ENCODE measurements around the gene VASH2.
"Not testable (repeated sequence)": the region's sequence is repeated elsewhere in the genome, so short reads cannot be mapped to it uniquely, and the experiment has no call there.

Gene VASH2

DNA sequence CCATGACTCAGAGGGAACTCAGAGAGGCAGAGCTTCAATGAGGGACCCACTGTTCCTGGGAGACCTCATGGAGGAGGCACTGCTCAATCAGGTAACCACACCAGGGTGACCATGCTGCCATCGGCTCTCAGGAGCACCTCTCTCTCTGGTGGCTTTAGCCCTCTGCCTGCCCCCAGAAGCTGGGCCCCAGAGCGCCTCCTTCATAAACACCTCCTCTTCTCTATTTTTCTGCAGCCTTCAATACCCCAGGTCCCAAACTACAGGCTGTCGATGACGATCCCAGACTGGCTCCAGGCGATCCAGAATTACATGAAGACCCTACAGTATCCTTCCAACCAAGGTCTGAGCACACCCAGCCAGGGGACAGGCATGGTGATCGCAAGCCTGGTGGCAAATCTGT, 10.6 kb downstream of the VASH2 start:
- H3K4me1 ChIP-seq (ENCODE audit: control insufficient read depth, insufficient read depth, low read length) = peaks cover 2% of the 10 kb centered on the region
- no peak overlapping the region for H3K4me3 ChIP-seq (ENCODE audit: low read depth, low read length)
- H3K9ac ChIP-seq (ENCODE audit: low read depth, low read length) = no peak overlapping the region
- H3K36me3 ChIP-seq (ENCODE audit: control insufficient read depth, insufficient read depth, low read length) = peaks cover 84% of the 10 kb centered on the region
- no peaks in the 10 kb centered on the region for H3K27me3 ChIP-seq (ENCODE audit: control insufficient read depth, insufficient read depth, low read length)
- no peaks in the 10 kb centered on the region for H3K9me3 ChIP-seq (ENCODE audit: control insufficient read depth, insufficient read depth, low read length)

DNA sequence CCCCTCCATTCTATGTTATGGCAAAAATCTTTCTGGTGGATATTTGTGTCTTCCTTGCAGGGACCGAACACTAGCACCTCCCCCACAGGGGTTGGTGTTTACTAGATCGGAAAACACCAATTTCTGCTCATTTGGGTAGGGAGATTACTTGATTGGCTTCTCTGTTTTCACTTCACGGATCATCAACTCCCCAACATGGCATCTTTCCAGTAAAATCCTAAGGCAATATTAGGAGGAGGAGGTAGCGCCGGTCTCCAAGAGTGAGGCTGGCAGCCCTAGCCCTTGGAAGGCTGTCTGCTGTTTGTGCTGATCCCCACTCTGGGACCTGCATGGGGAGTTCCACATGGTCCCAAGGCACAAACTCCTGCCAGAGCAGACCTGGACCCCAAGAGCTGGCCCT, 12.2 kb downstream of the VASH2 start:
- H3K9me3 ChIP-seq (ENCODE audit: control insufficient read depth, insufficient read depth, low read length) = no peaks in the 10 kb centered on the region
- no peaks in the 10 kb centered on the region for H3K27me3 ChIP-seq (ENCODE audit: control insufficient read depth, insufficient read depth, low read length)
- H3K4me1 ChIP-seq (ENCODE audit: control insufficient read depth, insufficient read depth, low read length) = peaks cover 5% of the 10 kb centered on the region
- peaks cover 91% of the 10 kb centered on the region for H3K36me3 ChIP-seq (ENCODE audit: control insufficient read depth, insufficient read depth, low read length)
- H3K4me3 ChIP-seq (ENCODE audit: low read depth, low read length) = no peak overlapping the region
- H3K9ac ChIP-seq (ENCODE audit: low read depth, low read length) = no peak overlapping the region

DNA sequence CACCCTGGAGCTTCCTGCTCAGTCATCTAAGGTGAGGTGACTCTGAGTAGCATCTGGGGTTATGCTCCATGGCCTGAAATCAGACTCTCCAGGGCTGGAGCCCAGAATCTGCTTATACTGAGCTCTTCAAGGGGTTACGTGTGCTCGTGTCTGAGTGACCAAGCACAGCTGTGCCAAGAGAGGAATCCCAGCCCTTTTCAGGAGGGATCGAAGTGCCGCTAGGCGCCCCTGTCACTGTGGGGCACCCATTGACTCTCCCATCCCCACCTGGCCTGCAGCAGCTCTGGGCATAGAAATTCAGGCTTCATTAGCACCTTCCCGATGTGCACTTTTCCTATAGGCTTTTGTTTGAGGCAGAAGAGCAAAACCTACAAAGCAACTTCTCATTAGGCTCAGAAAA, 13.8 kb downstream of the VASH2 start:
- peaks cover 88% of the 10 kb centered on the region for H3K36me3 ChIP-seq (ENCODE audit: control insufficient read depth, insufficient read depth, low read length)
- H3K9me3 ChIP-seq (ENCODE audit: control insufficient read depth, insufficient read depth, low read length) = no peaks in the 10 kb centered on the region
- peaks cover 12% of the 10 kb centered on the region for H3K4me1 ChIP-seq (ENCODE audit: control insufficient read depth, insufficient read depth, low read length)
- no peaks in the 10 kb centered on the region for H3K27me3 ChIP-seq (ENCODE audit: control insufficient read depth, insufficient read depth, low read length)
- H3K4me3 ChIP-seq (ENCODE audit: low read depth, low read length) = no peak overlapping the region
- H3K9ac ChIP-seq (ENCODE audit: low read depth, low read length) = no peak overlapping the region

DNA sequence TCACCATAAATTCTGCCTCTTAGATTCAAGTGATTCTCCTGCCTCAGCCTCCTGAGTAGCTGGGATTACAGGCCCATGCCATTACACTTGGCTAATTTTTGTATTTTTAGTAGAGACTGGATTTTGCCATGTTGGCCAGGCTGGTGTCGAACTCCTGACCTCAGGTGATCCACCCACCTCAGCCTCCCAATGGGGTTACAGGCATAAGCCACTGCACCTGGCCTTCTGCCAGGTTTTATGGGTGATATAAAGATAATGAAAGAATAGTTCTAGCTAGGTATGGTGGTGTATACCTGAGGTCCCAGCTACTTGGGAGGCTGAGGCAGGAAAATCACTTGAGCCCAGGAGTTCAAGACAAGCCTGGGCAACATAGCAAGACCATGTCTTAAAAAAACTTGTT, 14.7 kb downstream of the VASH2 start:
- H3K9me3 ChIP-seq (ENCODE audit: control insufficient read depth, insufficient read depth, low read length); H3K27me3 ChIP-seq (ENCODE audit: control insufficient read depth, insufficient read depth, low read length); H3K9ac ChIP-seq (ENCODE audit: low read depth, low read length); H3K4me3 ChIP-seq (ENCODE audit: low read depth, low read length): not testable (repeated sequence)
- H3K36me3 ChIP-seq (ENCODE audit: control insufficient read depth, insufficient read depth, low read length) = peaks cover 84% of the 10 kb centered on the region
- H3K4me1 ChIP-seq (ENCODE audit: control insufficient read depth, insufficient read depth, low read length) = peaks cover 12% of the 10 kb centered on the region

DNA sequence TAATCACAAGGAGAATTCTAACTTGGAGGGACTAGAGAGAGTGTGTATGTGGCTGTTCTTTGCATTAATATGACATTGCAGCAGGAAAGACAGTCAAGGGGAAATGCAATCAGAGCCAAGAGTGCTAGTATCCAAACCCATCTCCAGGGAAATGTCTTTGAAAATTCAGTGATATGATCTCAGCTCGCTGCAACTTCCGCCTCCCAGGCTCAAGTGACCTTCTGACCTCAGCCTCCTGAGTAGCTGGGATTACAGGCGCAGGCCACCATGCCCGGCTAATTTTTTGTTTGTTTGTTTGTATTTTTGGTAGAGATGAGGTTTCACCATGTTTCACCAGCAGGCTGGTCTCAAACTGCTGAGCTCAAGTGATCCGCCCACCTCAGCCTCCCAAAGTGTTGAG, 16.3 kb downstream of the VASH2 start:
- Histone ChIP-seq H3K36me3 (ENCODE audit: control insufficient read depth, insufficient read depth, low read length) (peaks cover 84% of the 10 kb centered on the region), H3K9me3 (ENCODE audit: control insufficient read depth, insufficient read depth, low read length) (no peaks in the 10 kb centered on the region), H3K27me3 (ENCODE audit: control insufficient read depth, insufficient read depth, low read length) (no peaks in the 10 kb centered on the region), H3K9ac (ENCODE audit: low read depth, low read length) (no peak overlapping the region), H3K4me3 (ENCODE audit: low read depth, low read length) (no peak overlapping the region), H3K4me1 (ENCODE audit: control insufficient read depth, insufficient read depth, low read length) (peaks cover 12% of the 10 kb centered on the region)

DNA sequence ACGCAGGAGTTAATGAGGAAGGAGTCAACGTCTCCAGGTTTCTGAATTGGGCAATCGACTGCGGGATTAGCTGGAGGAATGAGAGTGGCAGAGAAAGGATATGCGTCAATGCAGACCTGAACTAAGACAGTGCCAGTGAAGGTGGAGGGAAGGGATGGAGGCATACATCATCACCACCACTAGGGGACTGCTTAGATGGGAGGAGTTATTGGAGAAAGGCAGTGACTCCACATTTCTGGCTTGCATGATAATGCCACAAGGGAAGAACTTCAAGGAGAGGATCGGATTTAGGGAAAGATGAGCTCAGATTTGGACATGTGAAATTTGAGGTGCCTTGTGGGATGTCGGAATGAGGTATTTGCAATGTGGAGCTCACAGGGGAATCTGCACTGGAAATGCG, 17.5 kb downstream of the VASH2 start:
- Histone ChIP-seq H3K27me3 (ENCODE audit: control insufficient read depth, insufficient read depth, low read length) (no peaks in the 10 kb centered on the region), H3K36me3 (ENCODE audit: control insufficient read depth, insufficient read depth, low read length) (peaks cover 85% of the 10 kb centered on the region), H3K4me3 (ENCODE audit: low read depth, low read length) (no peak overlapping the region), H3K9me3 (ENCODE audit: control insufficient read depth, insufficient read depth, low read length) (no peaks in the 10 kb centered on the region), H3K9ac (ENCODE audit: low read depth, low read length) (no peak overlapping the region), H3K4me1 (ENCODE audit: control insufficient read depth, insufficient read depth, low read length) (peaks cover 12% of the 10 kb centered on the region)

DNA sequence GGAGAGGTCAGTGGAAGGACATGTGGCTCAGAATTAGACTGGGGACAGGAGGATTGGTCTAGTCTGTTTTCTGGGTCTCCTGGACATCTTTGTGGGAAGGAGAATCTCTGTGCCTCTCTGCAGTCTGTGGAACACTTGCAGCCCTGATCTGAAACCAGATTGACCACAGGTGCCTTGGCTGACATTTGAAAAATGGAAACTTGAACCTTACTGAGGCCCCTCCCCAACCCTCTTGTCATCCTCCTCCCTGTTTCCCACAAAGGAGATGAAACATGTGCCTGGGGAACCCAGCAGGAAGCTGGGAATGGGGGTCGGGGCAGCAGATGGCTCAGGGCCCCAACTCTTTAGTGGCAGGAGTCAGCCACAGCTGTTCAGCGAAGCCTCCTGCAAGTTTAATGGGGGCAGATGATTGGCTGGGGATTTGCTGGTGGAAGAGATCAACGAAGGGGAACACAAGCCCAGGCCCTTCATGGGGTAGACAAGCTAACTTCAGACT, 18.1 kb downstream of the VASH2 start:
- H3K27me3 ChIP-seq (ENCODE audit: control insufficient read depth, insufficient read depth, low read length) = no peaks in the 10 kb centered on the region
- no peak overlapping the region for H3K9ac ChIP-seq (ENCODE audit: low read depth, low read length)
- H3K9me3 ChIP-seq (ENCODE audit: control insufficient read depth, insufficient read depth, low read length) = no peaks in the 10 kb centered on the region
- no peak overlapping the region for H3K4me3 ChIP-seq (ENCODE audit: low read depth, low read length)
- peaks cover 83% of the 10 kb centered on the region for H3K36me3 ChIP-seq (ENCODE audit: control insufficient read depth, insufficient read depth, low read length)
- H3K4me1 ChIP-seq (ENCODE audit: control insufficient read depth, insufficient read depth, low read length) = peaks cover 12% of the 10 kb centered on the region

DNA sequence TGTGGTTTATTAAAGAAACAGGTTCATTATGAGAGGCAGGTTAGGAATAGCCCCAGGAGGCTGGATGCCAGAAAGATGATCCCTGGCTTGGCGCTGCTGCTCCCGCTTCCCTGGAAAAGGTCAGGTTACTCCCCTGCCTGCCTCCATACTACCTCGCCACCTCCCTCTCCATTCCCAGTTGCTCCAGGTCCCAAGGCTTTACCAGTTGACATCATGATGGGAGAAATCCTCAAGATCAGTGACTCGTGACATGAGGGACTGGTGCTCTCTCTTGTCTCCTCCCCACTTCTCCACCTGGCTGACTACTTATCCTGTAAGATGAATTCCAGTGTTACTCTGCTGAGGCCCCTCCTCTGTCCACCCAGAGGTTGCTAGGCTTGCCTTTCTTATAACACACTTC, 19.7 kb downstream of the VASH2 start:
- H3K9ac ChIP-seq (ENCODE audit: low read depth, low read length) = no peak overlapping the region
- H3K36me3 ChIP-seq (ENCODE audit: control insufficient read depth, insufficient read depth, low read length) = peaks cover 86% of the 10 kb centered on the region
- H3K4me3 ChIP-seq (ENCODE audit: low read depth, low read length) = no peak overlapping the region
- H3K27me3 ChIP-seq (ENCODE audit: control insufficient read depth, insufficient read depth, low read length) = no peaks in the 10 kb centered on the region
- no peaks in the 10 kb centered on the region for H3K9me3 ChIP-seq (ENCODE audit: control insufficient read depth, insufficient read depth, low read length)
- H3K4me1 ChIP-seq (ENCODE audit: control insufficient read depth, insufficient read depth, low read length) = peaks cover 12% of the 10 kb centered on the region

DNA sequence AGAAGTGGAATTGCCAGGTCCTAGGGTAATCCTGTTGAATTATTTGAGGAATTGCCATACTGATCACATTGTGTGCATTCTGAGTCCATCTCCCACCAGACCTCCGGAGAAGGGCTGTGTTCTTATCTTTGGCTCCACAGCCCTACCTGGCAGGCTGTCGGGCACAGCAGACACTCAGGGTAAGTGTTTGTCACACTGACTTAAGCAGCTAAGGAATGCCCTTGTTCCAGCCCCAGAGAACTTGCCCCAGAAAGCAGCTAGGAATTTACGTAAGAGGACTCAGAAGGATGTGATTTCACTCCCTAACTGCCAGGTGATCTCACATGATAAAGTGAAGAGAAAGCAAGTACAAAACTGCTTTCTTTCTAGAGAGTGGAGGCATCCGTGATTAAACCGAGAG, 21.0 kb downstream of the VASH2 start:
- Histone ChIP-seq H3K4me3 (ENCODE audit: low read depth, low read length) (no peak overlapping the region), H3K9ac (ENCODE audit: low read depth, low read length) (no peak overlapping the region), H3K9me3 (ENCODE audit: control insufficient read depth, insufficient read depth, low read length) (no peaks in the 10 kb centered on the region), H3K27me3 (ENCODE audit: control insufficient read depth, insufficient read depth, low read length) (no peaks in the 10 kb centered on the region), H3K36me3 (ENCODE audit: control insufficient read depth, insufficient read depth, low read length) (peaks cover 89% of the 10 kb centered on the region), H3K4me1 (ENCODE audit: control insufficient read depth, insufficient read depth, low read length) (peaks cover 12% of the 10 kb centered on the region)

DNA sequence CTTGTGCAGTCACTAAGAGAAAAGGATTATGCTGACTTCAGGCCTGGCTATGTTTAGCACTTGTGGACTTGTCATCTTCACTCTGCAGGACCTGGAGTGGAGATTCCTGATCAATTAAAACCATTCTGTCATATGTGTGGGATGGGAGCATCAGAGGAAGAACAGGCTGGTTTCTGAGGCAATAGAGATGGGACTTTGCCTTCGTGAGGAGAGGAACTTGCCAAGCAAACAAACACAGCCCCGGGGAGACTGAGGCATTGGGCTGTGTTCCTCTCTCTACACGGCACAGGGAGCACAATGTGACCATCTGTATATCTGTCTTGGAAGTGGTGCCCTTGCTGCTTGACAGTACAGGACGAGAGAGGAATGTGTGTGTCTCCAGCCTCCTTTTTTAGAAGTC, 23.1 kb downstream of the VASH2 start:
- Histone ChIP-seq H3K9ac (ENCODE audit: low read depth, low read length) (no peak overlapping the region), H3K36me3 (ENCODE audit: control insufficient read depth, insufficient read depth, low read length) (peaks cover 90% of the 10 kb centered on the region), H3K4me3 (ENCODE audit: low read depth, low read length) (no peak overlapping the region), H3K4me1 (ENCODE audit: control insufficient read depth, insufficient read depth, low read length) (no peaks in the 10 kb centered on the region), H3K9me3 (ENCODE audit: control insufficient read depth, insufficient read depth, low read length) (no peaks in the 10 kb centered on the region), H3K27me3 (ENCODE audit: control insufficient read depth, insufficient read depth, low read length) (no peaks in the 10 kb centered on the region)

DNA sequence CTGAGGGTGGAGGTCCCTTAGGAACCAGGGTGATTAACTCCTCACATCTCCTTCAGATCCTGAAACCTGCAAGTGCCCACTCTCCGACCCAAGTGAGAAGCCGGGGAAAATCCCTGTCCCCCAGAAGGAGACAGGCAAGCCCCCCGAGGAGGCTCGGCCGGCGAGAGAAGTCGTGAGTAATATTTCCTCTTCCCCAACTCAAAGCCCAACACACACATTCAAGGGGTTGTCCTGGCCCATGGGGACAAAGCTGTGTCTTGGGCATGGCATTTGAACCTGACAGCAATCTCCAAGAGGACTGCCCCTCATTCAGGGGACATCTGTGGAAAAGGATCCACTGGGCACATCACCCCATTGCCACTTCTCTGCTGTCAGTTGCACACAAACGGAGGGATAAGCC, 23.6 kb downstream of the VASH2 start:
- Histone ChIP-seq H3K9ac (ENCODE audit: low read depth, low read length) (no peak overlapping the region), H3K36me3 (ENCODE audit: control insufficient read depth, insufficient read depth, low read length) (peaks cover 89% of the 10 kb centered on the region), H3K9me3 (ENCODE audit: control insufficient read depth, insufficient read depth, low read length) (no peaks in the 10 kb centered on the region), H3K4me3 (ENCODE audit: low read depth, low read length) (no peak overlapping the region), H3K4me1 (ENCODE audit: control insufficient read depth, insufficient read depth, low read length) (no peaks in the 10 kb centered on the region), H3K27me3 (ENCODE audit: control insufficient read depth, insufficient read depth, low read length) (no peaks in the 10 kb centered on the region)

DNA sequence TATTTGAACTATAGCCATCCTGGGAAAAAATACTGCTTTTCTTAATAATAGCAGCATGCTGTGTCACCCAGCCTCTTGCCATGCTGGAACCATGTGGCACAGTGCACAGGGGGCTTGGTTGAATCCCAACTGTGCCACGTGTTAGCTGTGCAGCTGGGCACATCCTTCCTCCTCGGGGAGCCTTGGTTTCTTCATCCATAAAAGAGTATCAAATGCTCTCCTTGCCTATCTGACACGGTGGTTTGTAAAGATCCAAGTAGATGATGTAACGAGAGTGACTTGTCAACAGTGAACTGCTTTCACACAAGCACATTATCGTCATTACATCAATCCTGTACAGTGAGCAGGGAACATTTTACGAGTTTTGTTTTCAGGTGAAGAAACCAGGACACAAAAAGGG, 24.4 kb downstream of the VASH2 start:
- no peak overlapping the region for H3K4me3 ChIP-seq (ENCODE audit: low read depth, low read length)
- no peaks in the 10 kb centered on the region for H3K9me3 ChIP-seq (ENCODE audit: control insufficient read depth, insufficient read depth, low read length)
- no peaks in the 10 kb centered on the region for H3K27me3 ChIP-seq (ENCODE audit: control insufficient read depth, insufficient read depth, low read length)
- H3K9ac ChIP-seq (ENCODE audit: low read depth, low read length) = no peak overlapping the region
- H3K4me1 ChIP-seq (ENCODE audit: control insufficient read depth, insufficient read depth, low read length) = peaks cover 3% of the 10 kb centered on the region
- H3K36me3 ChIP-seq (ENCODE audit: control insufficient read depth, insufficient read depth, low read length) = peaks cover 95% of the 10 kb centered on the region
